Panc1 (cell line): Measurements from ENCODE around the gene CEACAM7.

ENCODE experiments used
- CTCF ChIP-seq: fragments of 450-650 bp; IDR thresholded peaks from 2 replicates; pipeline ENCODE4 v1.5.1; 2017; ENCODE audit warnings: mild to moderate bottlenecking
- POLR2AphosphoS5 ChIP-seq: IDR thresholded peaks from 2 replicates; pipeline ENCODE4 v1.6.1; 2012; ENCODE audit warnings: mild to moderate bottlenecking, low read depth, low read length, moderate library complexity
- REST ChIP-seq, 2 experiments: IDR thresholded peaks; 2 replicates each; pipeline ENCODE4 v1.6.1; 2011 to 2012; ENCODE audit warnings: low read depth in 2 of 2, control low read depth in 1 of 2, low read length in 1 of 2, mild to moderate bottlenecking in 1 of 2, moderate library complexity in 1 of 2; ENCODE audit not compliant: insufficient read depth in 1 of 2
- SIN3A ChIP-seq: IDR thresholded peaks from 2 replicates; pipeline ENCODE4 v1.6.1; 2012; ENCODE audit warnings: low read depth, mild to moderate bottlenecking, low read length, moderate library complexity, borderline replicate concordance; ENCODE audit not compliant: insufficient read depth
- TCF7L2 ChIP-seq: IDR thresholded peaks from 2 replicates; pipeline ENCODE4 v1.6.1; 2011; ENCODE audit warnings: mild to moderate bottlenecking, low read depth, low read length, inconsistent platforms

GRCh38 chr19:41646589-41647204 lies 41.4 kb downstream of the CEACAM7 start:
- TF ChIP-seq TCF7L2 (no peak), CTCF (peak; percentile 58), POLR2AphosphoS5 (no peak), REST (IDR thresholded peaks at IDR 0.05; ENCODE audit: insufficient read depth in 1 of 2, low read depth in 2 of 2, low read length in 1 of 2) (no peak), SIN3A (no peak)
